IMR-90 (cell line): ENCODE data around the gene SEMA4D. TPM values are rescaled to one million over a fixed set of nuclear protein-coding genes. Genes with fewer than 3 reads are reported as not detected.
A peak's percentile ranks its signal among the peaks of the same experiment; 100 is the strongest.

Experiments
- ATAC-seq: fragments of 200-7000 bp; cut with Tn5 transposase; 2 replicates; pipeline ENCODE4 v1.9.1; 2020; ENCODE audit warnings: low read depth, mild to moderate bottlenecking, moderate library complexity
- BruUV-seq: library from RNA; stranded (reverse); fragments of 400-500 nt; replicated peaks from 2 replicates; lab custom pipeline; 2021; lab: Mats Ljungman, UMichigan
- CTCF ChIA-PET: fragments of 300-600 bp; formaldehyde crosslinking; extraction: SDS; loops from one replicate; lab custom pipeline; 2021; ENCODE audit warnings: antibody characterized with exemption; lab: Yijun Ruan, JAX
- POLR2A ChIA-PET: fragments of 300-600 bp; sonication (Branson Sonifier 250); formaldehyde crosslinking; loops from one replicate; lab custom pipeline; 2022; ENCODE audit warnings: antibody characterized with exemption; ENCODE audit not compliant: unreplicated experiment; lab: Charles Lee
- DNase-seq: peaks from one replicate; pipeline ENCODE4 v3.0.0; 2013
- H2AFZ ChIP-seq: replicated peaks from 2 replicates; pipeline ENCODE3; 2013; ENCODE audit warnings: low read length, mild to moderate bottlenecking; ENCODE audit not compliant: poor library complexity
- H2AK5ac ChIP-seq: 2 replicates; pipeline ENCODE4 v1.6.1; 2013; ENCODE audit warnings: low read depth, low read length, inconsistent platforms
- H2AK9ac ChIP-seq: replicated peaks from 2 replicates; pipeline ENCODE3; 2013; ENCODE audit warnings: mild to moderate bottlenecking, low read depth, low read length, moderate library complexity; ENCODE audit not compliant: poor library complexity
- H2BK120ac ChIP-seq: 2 replicates; pipeline ENCODE4 v1.6.1; 2013; ENCODE audit warnings: low read depth, low read length, inconsistent platforms
- H2BK15ac ChIP-seq: 3 replicates; pipeline ENCODE4 v1.6.1; 2013; ENCODE audit warnings: low read depth, low read length, inconsistent platforms
- H2BK20ac ChIP-seq: 2 replicates; pipeline ENCODE4 v1.6.1; 2013; ENCODE audit warnings: low read depth, mild to moderate bottlenecking, inconsistent platforms, low read length, moderate library complexity
- H2BK5ac ChIP-seq: 2 replicates; pipeline ENCODE4 v1.6.1; 2013; ENCODE audit warnings: mild to moderate bottlenecking, low read depth, low read length, inconsistent platforms; ENCODE audit not compliant: poor library complexity, severe bottlenecking
- H3K14ac ChIP-seq: replicated peaks from 2 replicates; pipeline ENCODE4 v1.6.1; 2013; ENCODE audit warnings: low read depth, low read length, inconsistent platforms
- H3K18ac ChIP-seq: 2 replicates; pipeline ENCODE4 v1.6.1; 2013; ENCODE audit warnings: low read depth, low read length, control low read depth
- H3K23ac ChIP-seq: 2 replicates; pipeline ENCODE4 v1.6.1; 2013; ENCODE audit warnings: low read depth, low read length, inconsistent platforms
- H3K27ac ChIP-seq: 2 replicates; pipeline ENCODE4 v1.5.1; 2013; ENCODE audit warnings: mild to moderate bottlenecking, control low read depth, low read length; ENCODE audit not compliant: insufficient read depth
- H3K27me3 ChIP-seq: 2 replicates; pipeline ENCODE4 v1.6.1; 2013; ENCODE audit warnings: low read length; ENCODE audit not compliant: control insufficient read depth, insufficient read depth
- H3K36me3 ChIP-seq: 2 replicates; pipeline ENCODE4 v1.6.1; 2013; ENCODE audit warnings: low read length, mixed read lengths; ENCODE audit not compliant: control insufficient read depth, insufficient read depth
- H3K4ac ChIP-seq: 2 replicates; pipeline ENCODE4 v1.6.1; 2013; ENCODE audit warnings: low read depth, low read length, inconsistent platforms
- H3K4me1 ChIP-seq: 2 replicates; pipeline ENCODE4 v1.6.1; 2013; ENCODE audit warnings: low read length, mixed read lengths; ENCODE audit not compliant: control insufficient read depth, insufficient read depth
- H3K4me2 ChIP-seq: 2 replicates; pipeline ENCODE4 v1.6.1; 2013; ENCODE audit warnings: low read depth, mild to moderate bottlenecking, control low read depth, low read length, moderate library complexity
- H3K4me3 ChIP-seq: 2 replicates; pipeline ENCODE4 v1.5.1; 2013; ENCODE audit warnings: low read depth, mild to moderate bottlenecking, control low read depth, low read length, moderate library complexity; ENCODE audit not compliant: insufficient read depth
- H3K56ac ChIP-seq: 2 replicates; pipeline ENCODE4 v1.6.1; 2013; ENCODE audit warnings: low read length, inconsistent platforms; ENCODE audit not compliant: insufficient read depth; ENCODE audit errors: extremely low read depth
- H3K79me1 ChIP-seq, 2 experiments: 2 replicates each; pipeline ENCODE4 v1.6.1; 2013; ENCODE audit warnings: low read length in 2 of 2, inconsistent platforms in 1 of 2, low read depth in 1 of 2
- H3K9ac ChIP-seq: 2 replicates; pipeline ENCODE4 v1.6.1; 2013; ENCODE audit warnings: low read depth, low read length, control low read depth
- H3K9me1 ChIP-seq: 2 replicates; pipeline ENCODE4 v1.6.1; 2013; ENCODE audit warnings: low read length, inconsistent platforms; ENCODE audit not compliant: insufficient read depth
- H3K9me3 ChIP-seq: 2 replicates; pipeline ENCODE4 v1.6.1; 2013; ENCODE audit warnings: low read length; ENCODE audit not compliant: control insufficient read depth, insufficient read depth
- H4K20me1 ChIP-seq: 2 replicates; pipeline ENCODE4 v1.6.1; 2013; ENCODE audit warnings: low read length, inconsistent platforms; ENCODE audit not compliant: insufficient read depth
- H4K5ac ChIP-seq: 2 replicates; pipeline ENCODE4 v1.6.1; 2013; ENCODE audit warnings: mild to moderate bottlenecking, low read depth, low read length, control low read depth
- H4K8ac ChIP-seq, 2 experiments: 2 replicates each; pipeline ENCODE4 v1.6.1; 2013; ENCODE audit warnings: low read depth in 2 of 2, low read length in 2 of 2, control low read depth in 1 of 2, inconsistent platforms in 1 of 2
- H4K91ac ChIP-seq: 2 replicates; pipeline ENCODE4 v1.6.1; 2013; ENCODE audit warnings: low read depth, low read length, inconsistent platforms; ENCODE audit not compliant: insufficient read depth
- CEBPB ChIP-seq: IDR thresholded peaks from 2 replicates; pipeline ENCODE4 v1.6.1; 2012; ENCODE audit warnings: low read depth, low read length, improper control_type of control experiment
- CHD1 ChIP-seq: IDR thresholded peaks from 2 replicates; pipeline ENCODE4 v1.6.1; 2012; ENCODE audit warnings: low read depth, low read length, improper control_type of control experiment
- NFE2L2 ChIP-seq: fragments of 150-350 bp; IDR thresholded peaks from 2 replicates; pipeline ENCODE4 v1.6.1; 2016; ENCODE audit warnings: low read depth, mild to moderate bottlenecking, low read length
- RCOR1 ChIP-seq: IDR thresholded peaks from 2 replicates; pipeline ENCODE4 v1.6.1; 2012; ENCODE audit warnings: mild to moderate bottlenecking, low read length, improper control_type of control experiment; ENCODE audit not compliant: insufficient replicate concordance
- RFX5 ChIP-seq: IDR thresholded peaks from 2 replicates; pipeline ENCODE4 v1.8.0; 2012; ENCODE audit warnings: low read depth, mild to moderate bottlenecking, low read length, moderate library complexity
- WGBS, 2 experiments: methylation state at CpG; one replicate each; pipeline versions ENCODE4 v1.1.5 to v1.1.7; 2013; ENCODE audit warnings: missing lambda C conversion rate in 2 of 2; ENCODE audit not compliant: insufficient read length in 1 of 2; ENCODE audit errors: extremely low coverage in 2 of 2; 5-methylcytosine and 5-hydroxymethylcytosine counted together
- dilution Hi-C: fragments of 300-500 bp; cut with HindIII; formaldehyde crosslinking; loops from one replicate; pipeline ENCODE4 v1.14.3; 2018; ENCODE audit warnings: low sequenced_read_pairs; ENCODE audit not compliant: unreplicated experiment
- in situ Hi-C: fragments of 300-500 bp; cut with MboI; formaldehyde crosslinking; loops from 3 replicates; pipeline ENCODE4 v1.14.3; 2019; ENCODE audit warnings: low sequenced_read_pairs, inconsistent platforms, mixed read lengths
- intact Hi-C: fragments of 100-400 bp; cut with micrococcal nuclease; formaldehyde crosslinking; loops from 2 replicates; pipeline ENCODE4 v1.10.0; 2022
- polyA plus RNA-seq, 3 experiments: library from polyadenylated mRNA; depleted of rRNA; stranded (reverse); fragments of >200 nt; gene quantifications; 2 replicates each; pipeline ENCODE4 v1.2.3, GENCODE V29; 2012; ENCODE audit warnings: low replicate concordance in 1 of 3
- total RNA-seq: library from RNA; depleted of rRNA; stranded (reverse); fragments of >200 nt; gene quantifications from 2 replicates; pipeline ENCODE4 v1.2.3, GENCODE V29; 2012

SEMA4D gene
- total and polyA plus RNA-seq, 2 of the 4 experiments (the other 2 are of a cell fraction) = 0.90 to 1.5 TPM

GRCh38 chr9:89441986-89442385 lies 55.9 kb downstream of the SEMA4D start:
- no peak for TF ChIP-seq CEBPB
- no peak for TF ChIP-seq CHD1
- no peak for TF ChIP-seq NFE2L2
- no peak for TF ChIP-seq RCOR1
- no peak for TF ChIP-seq RFX5
- Histone ChIP-seq H2BK120ac (no peak overlapping the region), H3K36me3 (no peaks in the 10 kb centered on the region), H3K9me1 (peaks cover 6% of the 10 kb centered on the region; the same call in 1 of the 2 replicates), H2BK5ac (no peak overlapping the region), H3K14ac (no peak overlapping the region), H3K23ac (no peak overlapping the region; the same call in 1 of the 2 replicates), H3K4ac (no peak overlapping the region), H2AK9ac (no peak overlapping the region), H3K4me3 (no peak overlapping the region), H3K56ac (no peak overlapping the region), H2BK20ac (no peak overlapping the region), H2AK5ac (peak overlapping the region; percentile 59; the same call in 1 of the 2 replicates), H4K20me1 (peaks cover 3% of the 10 kb centered on the region; the same call in 1 of the 2 replicates), H3K27ac (no peak overlapping the region), H3K4me1 (peaks cover 10% of the 10 kb centered on the region; the same call in 1 of the 2 replicates), H3K4me2 (no peak overlapping the region), H4K91ac (no peak overlapping the region), H3K9me3 (no peaks in the 10 kb centered on the region), H3K79me1 (no peaks in the 10 kb centered on the region), H3K18ac (no peak overlapping the region), H2BK15ac (no peak overlapping the region), H3K9ac (no peak overlapping the region), H4K5ac (no peak overlapping the region; the same call in 1 of the 2 replicates), H3K27me3 (no peaks in the 10 kb centered on the region), H2AFZ (no peak overlapping the region), H4K8ac (no peak overlapping the region; a peak in 1 of 4 replicates)
- DNase-seq (no peak), ATAC-seq (no peak)
- in situ Hi-C loops (no loop called here), dilution Hi-C loops (no loop called here), intact Hi-C loops (no loop called here)
- POLR2A ChIA-PET = no interaction called here
- WGBS, 2 experiments = no CpG with 5 or more reads among the region's 8 CpGs
- CTCF ChIA-PET = no interaction called here
- no TSS peak for BruUV-seq
